Smooth muscle cell (in vitro differentiated cells): ENCODE measurements around the gene MEDAG. TPM values are rescaled to one million over a fixed set of nuclear protein-coding genes. Genes with fewer than 3 reads are reported as not detected.

Experiments used
- DNase-seq: peaks from one replicate; lab custom pipeline; 2025; ENCODE audit not compliant: unreplicated experiment; lab: John Stamatoyannopoulos, UW
- H2AFZ ChIP-seq: fragments of 200-600 bp; sonication (generic); 2 replicates; pipeline ENCODE4 v1.6.0; 2016; ENCODE audit warnings: antibody characterized with exemption, low read depth, mild to moderate bottlenecking
- H3F3A ChIP-seq: fragments of 200-600 bp; sonication (generic); 2 replicates; pipeline ENCODE4 v1.6.0; 2017; ENCODE audit warnings: antibody characterized with exemption, low read depth
- H3K27ac ChIP-seq: fragments of 200-600 bp; sonication (generic); 2 replicates; pipeline ENCODE4 v1.5.1; 2016; ENCODE audit warnings: low read depth, mild to moderate bottlenecking
- H3K27me3 ChIP-seq: fragments of 200-600 bp; sonication (generic); 2 replicates; pipeline ENCODE4 v1.6.1; 2016; ENCODE audit warnings: low read depth, mild to moderate bottlenecking
- H3K36me3 ChIP-seq: fragments of 200-600 bp; sonication (generic); 2 replicates; pipeline ENCODE4 v1.5.1; 2016; ENCODE audit warnings: low read depth
- H3K4me1 ChIP-seq: fragments of 200-600 bp; sonication (generic); 2 replicates; pipeline ENCODE4 v1.5.1; 2016; ENCODE audit warnings: low read depth
- H3K4me2 ChIP-seq: fragments of 200-600 bp; sonication (generic); 2 replicates; pipeline ENCODE4 v1.6.0; 2016; ENCODE audit warnings: mild to moderate bottlenecking
- H3K4me3 ChIP-seq: fragments of 200-600 bp; sonication (generic); 2 replicates; pipeline ENCODE4 v1.5.1; 2016; ENCODE audit warnings: mild to moderate bottlenecking
- H3K79me2 ChIP-seq: fragments of 200-600 bp; sonication (generic); 2 replicates; pipeline ENCODE4 v1.6.0; 2016; ENCODE audit warnings: low read depth, mild to moderate bottlenecking
- H3K9ac ChIP-seq: fragments of 200-600 bp; sonication (generic); 2 replicates; pipeline ENCODE4 v1.6.0; 2016; ENCODE audit warnings: low read depth
- H3K9me3 ChIP-seq: fragments of 200-600 bp; sonication (generic); replicated peaks from 2 replicates; pipeline ENCODE4 v1.5.1; 2016; ENCODE audit warnings: low read depth
- H4K20me1 ChIP-seq: fragments of 200-600 bp; sonication (generic); 2 replicates; pipeline ENCODE4 v1.6.0; 2016; ENCODE audit warnings: low read depth
- WGBS: methylation state at CpG from one replicate; pipeline ENCODE4 v1.1.7; 2016; ENCODE audit warnings: low lambda C conversion rate; 5-methylcytosine and 5-hydroxymethylcytosine counted together
- polyA plus RNA-seq: library from polyadenylated mRNA; unstranded; fragments of >200 nt; fragmentation: Nextera tagmentation; extraction: Ambion mirVana; gene quantifications from 2 replicates; pipeline ENCODE4 v1.2.1, GENCODE V29; 2016
- total RNA-seq: library from RNA; depleted of rRNA; stranded (reverse); fragments of >200 nt; gene quantifications from 2 replicates; pipeline ENCODE4 v1.2.3, GENCODE V29; 2014
- TF ChIP-seq, protein P1 (sequence below): fragments of 200-600 bp; sonication (generic); IDR thresholded peaks from 2 replicates; pipeline ENCODE4 v1.5.1; 2017; ENCODE audit warnings: borderline replicate concordance, mild to moderate bottlenecking, antibody characterized with exemption; ENCODE audit not compliant: insufficient read depth, poor library complexity, severe bottlenecking

Gene MEDAG
- total and polyA plus RNA-seq, 2 experiments from 2014 or later = not detected

DNA sequence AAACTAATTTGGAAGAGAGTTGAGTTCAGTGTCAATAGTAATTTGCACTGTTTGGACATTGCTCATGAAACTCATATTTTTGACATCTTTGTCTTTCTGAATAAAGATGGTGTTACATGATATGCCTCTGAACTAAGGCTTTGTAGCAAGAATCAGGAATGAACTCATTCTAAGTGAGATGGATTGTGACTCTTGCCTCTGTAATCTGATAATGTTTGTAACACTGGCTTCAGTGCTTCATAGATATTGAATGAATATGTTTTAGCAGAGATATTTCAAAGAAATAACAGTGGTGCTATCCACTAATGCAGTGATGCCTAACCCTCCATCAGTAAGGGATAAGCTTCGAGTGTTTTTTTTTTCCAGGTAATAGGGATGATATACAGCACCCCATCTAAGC, 59.3 kb downstream of the MEDAG start:
- Histone ChIP-seq H4K20me1 (no peaks in the 10 kb centered on the region), H3K4me1 (peaks cover 4% of the 10 kb centered on the region), H3K9me3 (no peaks in the 10 kb centered on the region), H3K79me2 (no peaks in the 10 kb centered on the region), H2AFZ (no peak overlapping the region), H3K27me3 (no peaks in the 10 kb centered on the region), H3K4me2 (no peak overlapping the region), H3K27ac (no peak overlapping the region), H3F3A (no peaks in the 10 kb centered on the region), H3K36me3 (no peaks in the 10 kb centered on the region), H3K9ac (no peak overlapping the region), H3K4me3 (no peak overlapping the region)
- WGBS = 92% methylated on average over 1 of the region's 1 CpG
- DNase-seq = no peak
- TF ChIP-seq, protein P1, sequence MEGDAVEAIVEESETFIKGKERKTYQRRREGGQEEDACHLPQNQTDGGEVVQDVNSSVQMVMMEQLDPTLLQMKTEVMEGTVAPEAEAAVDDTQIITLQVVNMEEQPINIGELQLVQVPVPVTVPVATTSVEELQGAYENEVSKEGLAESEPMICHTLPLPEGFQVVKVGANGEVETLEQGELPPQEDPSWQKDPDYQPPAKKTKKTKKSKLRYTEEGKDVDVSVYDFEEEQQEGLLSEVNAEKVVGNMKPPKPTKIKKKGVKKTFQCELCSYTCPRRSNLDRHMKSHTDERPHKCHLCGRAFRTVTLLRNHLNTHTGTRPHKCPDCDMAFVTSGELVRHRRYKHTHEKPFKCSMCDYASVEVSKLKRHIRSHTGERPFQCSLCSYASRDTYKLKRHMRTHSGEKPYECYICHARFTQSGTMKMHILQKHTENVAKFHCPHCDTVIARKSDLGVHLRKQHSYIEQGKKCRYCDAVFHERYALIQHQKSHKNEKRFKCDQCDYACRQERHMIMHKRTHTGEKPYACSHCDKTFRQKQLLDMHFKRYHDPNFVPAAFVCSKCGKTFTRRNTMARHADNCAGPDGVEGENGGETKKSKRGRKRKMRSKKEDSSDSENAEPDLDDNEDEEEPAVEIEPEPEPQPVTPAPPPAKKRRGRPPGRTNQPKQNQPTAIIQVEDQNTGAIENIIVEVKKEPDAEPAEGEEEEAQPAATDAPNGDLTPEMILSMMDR = no peak

DNA sequence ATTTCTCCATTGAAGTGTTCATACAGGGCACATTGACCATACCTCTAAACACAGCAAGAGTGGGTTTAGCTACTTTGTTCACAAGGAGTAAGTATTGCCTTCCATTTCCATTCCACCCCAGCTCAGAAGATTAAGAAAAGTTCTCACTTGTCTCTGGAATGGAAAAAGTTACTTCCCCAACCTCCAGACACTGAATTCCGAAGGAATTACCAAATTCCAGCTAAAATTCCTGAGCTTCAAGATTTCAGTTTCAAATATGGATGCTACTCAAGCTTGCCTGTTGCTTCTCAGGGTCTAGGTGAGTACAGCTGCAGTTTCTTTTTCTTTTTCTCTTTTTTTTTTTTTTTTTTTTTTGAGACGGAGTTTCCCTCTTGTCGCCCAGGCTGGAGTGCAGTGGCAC, 60.0 kb downstream of the MEDAG start:
- Histone ChIP-seq H3K4me2 (no peak overlapping the region), H3K79me2 (no peaks in the 10 kb centered on the region), H4K20me1 (no peaks in the 10 kb centered on the region), H3K4me1 (peaks cover 4% of the 10 kb centered on the region), H3K36me3 (no peaks in the 10 kb centered on the region), H3K27me3 (no peaks in the 10 kb centered on the region), H3F3A (no peaks in the 10 kb centered on the region), H2AFZ (peak overlapping the region; percentile 33), H3K4me3 (no peak overlapping the region), H3K9me3 (no peaks in the 10 kb centered on the region), H3K27ac (no peak overlapping the region), H3K9ac (no peak overlapping the region)
- DNase-seq = no peak
- TF ChIP-seq, protein P1 = no peak
- 87% methylated on average over 3 of the region's 3 CpGs for WGBS

DNA sequence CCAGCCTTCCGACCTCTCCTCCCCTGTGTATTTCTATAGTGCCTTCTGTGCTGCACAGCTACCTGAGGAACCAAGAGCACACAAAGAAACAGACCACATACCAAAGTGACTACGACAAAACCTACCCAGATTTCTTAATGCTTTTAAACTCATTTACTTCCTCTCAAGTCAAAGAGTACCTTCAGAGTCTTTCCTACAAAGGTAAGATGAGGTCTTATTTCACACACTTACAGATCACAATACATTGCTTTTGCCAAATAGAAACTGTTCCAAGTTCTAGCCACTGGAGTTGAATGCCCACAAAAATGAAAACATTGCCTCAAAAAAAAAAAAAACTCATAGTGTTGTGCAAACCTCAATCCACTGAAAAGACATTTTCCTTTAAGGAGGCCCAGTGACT, 62.8 kb downstream of the MEDAG start:
- Histone ChIP-seq H3K36me3 (no peaks in the 10 kb centered on the region), H4K20me1 (no peaks in the 10 kb centered on the region), H3K4me1 (peaks cover 4% of the 10 kb centered on the region), H3K9ac (no peak overlapping the region), H2AFZ (peak overlapping the region; percentile 57), H3K4me3 (no peak overlapping the region), H3K9me3 (no peaks in the 10 kb centered on the region), H3F3A (no peaks in the 10 kb centered on the region), H3K27me3 (no peaks in the 10 kb centered on the region), H3K79me2 (no peaks in the 10 kb centered on the region), H3K4me2 (peak overlapping the region; percentile 24), H3K27ac (peak overlapping the region; percentile 48)
- WGBS = 52% methylated on average over 2 of the region's 2 CpGs
- TF ChIP-seq, protein P1 = no peak
- DNase-seq = no peak

DNA sequence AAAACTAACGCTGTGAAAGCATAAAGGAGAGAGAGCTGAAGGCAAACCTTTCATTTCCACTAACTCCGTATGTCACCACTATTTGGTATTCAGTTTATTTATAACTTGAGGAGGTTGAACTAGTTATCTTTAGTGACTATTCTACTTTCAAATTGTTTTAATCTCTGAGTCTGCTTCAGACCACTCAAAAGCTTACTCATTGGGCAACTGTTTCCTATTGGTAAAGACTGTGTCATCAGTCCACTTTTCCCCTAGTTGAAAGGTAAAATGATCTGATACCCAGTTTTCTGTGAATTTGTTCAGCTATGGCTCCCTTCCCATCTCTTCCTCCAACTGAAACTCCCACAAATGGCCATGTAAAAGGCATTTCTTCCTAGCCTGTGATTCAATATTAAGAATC, 65.5 kb downstream of the MEDAG start:
- H3K4me2 ChIP-seq = peak overlapping the region; percentile 38
- H3K27me3 ChIP-seq = no peaks in the 10 kb centered on the region
- H2AFZ ChIP-seq = no peak overlapping the region
- DNase-seq = no peak
- H3K27ac ChIP-seq = peak overlapping the region; percentile 70
- H3K36me3 ChIP-seq = no peaks in the 10 kb centered on the region
- TF ChIP-seq, protein P1 = no peak
- WGBS = 34% methylated on average over 2 of the region's 2 CpGs
- no peak overlapping the region for H3K4me3 ChIP-seq
- no peaks in the 10 kb centered on the region for H4K20me1 ChIP-seq
- H3K4me1 ChIP-seq = peaks cover 4% of the 10 kb centered on the region
- H3K9ac ChIP-seq = peak overlapping the region; percentile 11
- H3K9me3 ChIP-seq = no peaks in the 10 kb centered on the region
- H3F3A ChIP-seq = no peaks in the 10 kb centered on the region
- no peaks in the 10 kb centered on the region for H3K79me2 ChIP-seq
